Epidermal melanocyte (primary cell): Measurements from ENCODE around the gene ABCC1.
"Not testable (repeated sequence)": the region's sequence is repeated elsewhere in the genome, so short reads cannot be mapped to it uniquely, and the experiment has no call there.

Experiments used
- DNase-seq: peaks from one replicate; pipeline ENCODE4 v3.0.0; 2011; ENCODE audit warnings: low spot score; ENCODE audit not compliant: insufficient read length

Gene ABCC1

GRCh38 chr16:15966836-15967546 is 17.6 kb downstream of the ABCC1 start:
- DNase-seq, result no peak

- no peak for DNase-seq
These were observed 18.4 kb downstream of the ABCC1 start for GRCh38 chr16:15967655-15968315.

GRCh38 chr16:15970202-15970601 is 20.8 kb downstream of the ABCC1 start:
- DNase-seq, result no peak

- DNase-seq, result no peak
These were observed 21.5 kb downstream of the ABCC1 start for GRCh38 chr16:15970743-15971439.

- no peak for DNase-seq
These were observed 22.0 kb downstream of the ABCC1 start for GRCh38 chr16:15971440-15971815.

GRCh38 chr16:15972046-15972868 is 22.8 kb downstream of the ABCC1 start:
- no peak for DNase-seq

GRCh38 chr16:15973421-15973820 is 24.0 kb downstream of the ABCC1 start:
- DNase-seq, result no peak

- no peak for DNase-seq
These were observed 24.6 kb downstream of the ABCC1 start for GRCh38 chr16:15974057-15974456.

GRCh38 chr16:15975172-15975571 is 25.8 kb downstream of the ABCC1 start:
- DNase-seq, result no peak

- DNase-seq, result no peak
These were observed 26.9 kb downstream of the ABCC1 start for GRCh38 chr16:15976225-15976812.

GRCh38 chr16:15976929-15977637 is 27.7 kb downstream of the ABCC1 start:
- DNase-seq, result no peak

GRCh38 chr16:15979801-15980200 is 30.4 kb downstream of the ABCC1 start:
- no peak for DNase-seq

GRCh38 chr16:15980329-15980728 is 30.9 kb downstream of the ABCC1 start:
- DNase-seq, result no peak

- no peak for DNase-seq
These were observed 32.0 kb downstream of the ABCC1 start for GRCh38 chr16:15981382-15981781.

- not testable (repeated sequence) for DNase-seq
These were observed 32.9 kb downstream of the ABCC1 start for GRCh38 chr16:15982194-15982915.

- DNase-seq, result no peak
These were observed 34.5 kb downstream of the ABCC1 start for GRCh38 chr16:15983898-15984297.

- DNase-seq, result no peak
These were observed 35.7 kb downstream of the ABCC1 start for GRCh38 chr16:15985144-15985543.

- no peak for DNase-seq
These were observed 36.8 kb downstream of the ABCC1 start for GRCh38 chr16:15986261-15986660.

- no peak for DNase-seq
These were observed 39.0 kb downstream of the ABCC1 start for GRCh38 chr16:15988268-15989013.
